ENCODE measurements around the gene TEX12.

TEX12 gene

DNA sequence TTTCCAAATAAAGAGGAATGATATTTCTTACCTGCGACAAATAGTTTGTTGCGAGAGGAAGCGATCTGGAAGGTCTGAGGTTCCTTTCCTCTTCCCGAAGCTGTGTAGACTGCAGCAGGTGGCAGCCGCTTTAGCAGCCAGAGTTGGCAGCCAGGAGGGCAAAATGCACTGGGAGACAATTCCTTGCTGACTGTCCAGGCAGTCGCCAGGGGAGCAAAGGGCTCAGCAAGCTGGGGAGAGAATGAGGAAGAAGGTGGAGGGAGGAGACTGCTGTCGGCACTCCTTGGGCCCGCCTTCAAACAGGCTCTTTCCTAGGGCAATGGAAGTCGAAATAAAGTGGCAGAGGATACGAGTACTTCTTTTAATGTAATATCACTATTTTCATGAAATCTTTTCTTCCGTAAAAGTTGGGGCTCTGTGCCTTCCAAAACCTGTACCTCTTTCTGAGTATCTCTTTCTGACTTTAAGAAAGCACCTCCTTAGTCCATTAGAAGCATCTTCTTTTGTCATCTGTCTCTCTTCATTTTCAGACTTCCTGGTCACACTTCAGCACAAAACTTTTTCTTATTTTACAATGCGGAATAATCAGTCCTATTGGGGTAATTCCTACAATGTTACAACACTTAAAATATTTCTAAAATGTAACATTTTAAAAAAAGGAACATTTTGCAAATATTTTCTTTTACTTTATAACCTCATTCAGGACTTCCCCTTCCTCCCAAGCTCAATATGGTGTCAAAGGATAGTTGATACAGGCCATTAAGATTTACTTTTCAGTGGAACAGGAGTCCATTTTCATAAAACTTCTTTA is 3.1 kb upstream of the TEX12 start, which contains the start of gene IL18:
TSS of gene IL18 (minus strand) at position 220 of the 811 bp plus-strand sequence. CDS start 9,041 bp downstream, outside the sequence.
- TF ChIP-seq, protein P1, sequence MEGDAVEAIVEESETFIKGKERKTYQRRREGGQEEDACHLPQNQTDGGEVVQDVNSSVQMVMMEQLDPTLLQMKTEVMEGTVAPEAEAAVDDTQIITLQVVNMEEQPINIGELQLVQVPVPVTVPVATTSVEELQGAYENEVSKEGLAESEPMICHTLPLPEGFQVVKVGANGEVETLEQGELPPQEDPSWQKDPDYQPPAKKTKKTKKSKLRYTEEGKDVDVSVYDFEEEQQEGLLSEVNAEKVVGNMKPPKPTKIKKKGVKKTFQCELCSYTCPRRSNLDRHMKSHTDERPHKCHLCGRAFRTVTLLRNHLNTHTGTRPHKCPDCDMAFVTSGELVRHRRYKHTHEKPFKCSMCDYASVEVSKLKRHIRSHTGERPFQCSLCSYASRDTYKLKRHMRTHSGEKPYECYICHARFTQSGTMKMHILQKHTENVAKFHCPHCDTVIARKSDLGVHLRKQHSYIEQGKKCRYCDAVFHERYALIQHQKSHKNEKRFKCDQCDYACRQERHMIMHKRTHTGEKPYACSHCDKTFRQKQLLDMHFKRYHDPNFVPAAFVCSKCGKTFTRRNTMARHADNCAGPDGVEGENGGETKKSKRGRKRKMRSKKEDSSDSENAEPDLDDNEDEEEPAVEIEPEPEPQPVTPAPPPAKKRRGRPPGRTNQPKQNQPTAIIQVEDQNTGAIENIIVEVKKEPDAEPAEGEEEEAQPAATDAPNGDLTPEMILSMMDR (IDR thresholded peaks at IDR 0.05; ENCODE audit: insufficient read depth, low read depth, low read length, missing control alignments) = peak; percentile 7
- DNase-seq (ENCODE audit: low read depth) = peak; percentile 74
- H3K4me3 ChIP-seq (ENCODE audit: low read length) = peak within 1 kb of the TSS; percentile 48

DNA sequence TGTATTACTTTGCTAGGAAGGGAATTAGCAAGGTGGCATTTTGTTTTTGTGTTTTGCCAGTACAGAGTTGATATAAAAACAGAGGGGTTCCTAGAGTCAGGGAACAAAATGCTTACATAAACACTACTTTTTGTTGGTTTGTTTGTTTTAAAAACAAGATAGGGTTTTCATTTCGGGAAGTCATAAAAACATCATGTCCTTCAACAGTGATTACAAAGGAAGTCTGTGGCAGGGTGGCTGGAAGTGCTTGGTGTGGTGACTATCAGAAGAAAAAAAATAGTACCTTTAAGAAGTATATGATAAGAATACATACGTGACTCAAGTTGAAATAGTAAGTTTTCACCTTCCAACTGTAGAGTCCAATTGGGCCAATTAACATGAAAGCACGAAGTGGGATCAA is 2.1 kb upstream of the TEX12 start:
- H3K4me3 ChIP-seq (ENCODE audit: low read length) = no peak overlapping the region
- TF ChIP-seq, protein P1 (IDR thresholded peaks at IDR 0.05; ENCODE audit: insufficient read depth, low read depth, low read length, missing control alignments) = no peak
- no peak for DNase-seq (ENCODE audit: low read depth)

DNA sequence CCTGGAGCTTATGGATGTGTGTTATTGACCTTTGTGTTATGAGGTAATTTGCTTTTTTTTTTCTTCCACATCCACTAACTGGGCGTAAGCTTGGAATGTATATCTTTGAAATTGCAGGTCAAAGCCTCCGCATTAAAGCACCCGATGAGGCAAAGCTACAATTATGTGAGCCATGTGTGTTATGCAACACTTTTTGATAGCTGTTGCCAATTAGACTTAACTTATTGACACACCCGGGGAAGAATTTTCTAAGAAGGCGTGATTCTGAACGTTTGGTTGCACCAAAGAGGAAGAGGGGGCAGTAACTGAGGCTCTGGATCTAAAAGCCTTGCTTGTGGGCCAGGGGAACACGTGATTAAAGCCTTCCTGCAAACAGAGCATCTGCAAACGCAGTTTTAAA is 610 bp upstream of the TEX12 start:
- DNase-seq (ENCODE audit: low read depth) = peak; percentile 87
- TF ChIP-seq, protein P1 (IDR thresholded peaks at IDR 0.05; ENCODE audit: insufficient read depth, low read depth, low read length, missing control alignments) = no peak
- no peak overlapping the region for H3K4me3 ChIP-seq (ENCODE audit: low read length)

DNA sequence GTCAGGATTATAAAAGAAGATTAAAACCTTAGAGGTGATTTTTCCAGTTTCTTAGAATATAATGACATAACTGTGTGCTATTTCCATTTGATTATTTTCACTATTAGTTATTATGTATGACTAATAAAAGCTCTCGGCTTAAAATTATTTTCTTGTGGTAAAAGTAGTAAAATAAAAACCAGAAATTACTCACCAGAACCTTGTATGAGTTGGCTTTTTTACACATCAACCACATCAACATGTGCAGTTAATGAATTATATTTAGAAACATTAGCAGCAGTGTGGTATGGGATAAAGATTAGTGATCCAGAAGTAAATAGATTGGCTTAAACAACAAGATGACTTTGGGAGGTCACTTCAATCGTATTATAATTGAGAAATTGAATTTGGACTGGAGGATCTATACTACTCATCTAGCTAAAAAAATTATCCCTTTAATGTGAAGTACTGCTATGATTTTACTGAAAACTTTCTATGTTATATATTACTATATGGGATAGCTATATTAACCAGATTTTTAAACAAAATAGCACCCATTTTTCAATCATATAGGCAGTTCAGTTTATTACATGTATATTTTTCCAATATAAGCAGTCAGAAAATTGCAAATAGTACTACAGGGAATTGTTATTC is 5.3 kb downstream of the TEX12 start:
- TF ChIP-seq, protein P1 (IDR thresholded peaks at IDR 0.05; ENCODE audit: insufficient read depth, low read depth, low read length, missing control alignments) = no peak
- peak; percentile 23 for DNase-seq (ENCODE audit: low read depth)
- no peak overlapping the region for H3K4me3 ChIP-seq (ENCODE audit: low read length)

DNA sequence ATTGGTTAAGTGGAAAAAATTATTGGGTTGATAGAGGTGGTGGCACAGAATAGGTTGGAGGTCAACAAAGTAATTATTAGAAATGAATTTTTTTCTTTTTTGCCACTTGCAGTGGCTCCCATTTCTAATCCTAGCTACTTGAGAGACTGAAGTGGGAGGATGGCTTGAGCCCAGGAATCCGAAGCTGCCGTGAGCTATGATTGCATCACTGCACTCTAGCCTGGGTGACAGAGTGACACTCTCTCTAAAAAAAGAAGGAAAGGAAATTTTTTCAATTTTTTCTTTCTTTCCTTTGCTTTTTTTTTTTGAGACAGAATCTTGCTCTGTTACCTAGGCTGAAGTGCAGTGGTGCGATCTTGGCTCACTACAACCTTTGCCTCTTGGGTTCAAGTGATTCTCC is 6.0 kb downstream of the TEX12 start:
- H3K4me3 ChIP-seq (ENCODE audit: low read length) = no peak overlapping the region
- no peak for DNase-seq (ENCODE audit: low read depth)
- TF ChIP-seq, protein P1 (IDR thresholded peaks at IDR 0.05; ENCODE audit: insufficient read depth, low read depth, low read length, missing control alignments) = no peak

DNA sequence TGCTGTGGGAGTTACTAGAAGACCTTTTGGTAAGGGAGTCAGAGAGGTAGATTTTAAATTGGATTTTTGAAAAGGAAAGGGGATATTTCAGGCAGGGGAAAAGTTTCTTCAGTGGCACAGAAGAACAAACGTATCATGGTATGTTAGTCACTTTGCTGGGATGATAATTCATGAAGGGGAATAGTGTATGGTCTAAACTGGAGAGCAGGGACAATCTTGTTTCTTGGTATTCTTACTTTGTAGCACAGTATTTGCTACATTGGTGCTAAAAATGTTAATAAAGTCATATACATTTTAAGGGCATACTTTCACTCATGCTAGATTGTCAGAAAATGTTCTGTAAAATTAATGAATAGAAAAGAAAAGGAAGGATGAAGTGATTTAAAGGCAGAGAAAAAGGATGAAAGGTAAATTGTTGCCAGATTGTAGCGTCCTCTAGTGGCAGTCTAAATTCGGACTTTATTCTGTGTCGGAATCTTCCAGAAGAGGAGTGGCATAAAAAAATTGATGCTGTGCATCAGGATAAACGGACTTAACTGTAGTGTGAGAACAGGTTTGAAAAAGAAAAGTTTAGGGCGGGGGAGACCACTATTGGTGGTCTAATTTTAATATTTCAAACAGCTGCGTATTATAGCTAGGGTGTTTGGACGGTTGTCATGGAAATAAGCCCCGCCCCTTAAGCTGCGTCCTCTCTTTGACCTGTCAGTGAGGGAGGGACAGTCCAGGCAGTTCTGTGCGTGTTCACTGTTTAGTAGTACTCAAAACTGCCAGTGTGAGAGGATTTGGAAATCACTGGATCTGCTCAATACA is 7.8 kb downstream of the TEX12 start, which contains the start of gene BCO2:
TSS of gene BCO2 (plus strand) at position 724 of the 810 bp plus-strand sequence. CDS start 90 bp downstream, outside the sequence.
- TF ChIP-seq, protein P1 (IDR thresholded peaks at IDR 0.05; ENCODE audit: insufficient read depth, low read depth, low read length, missing control alignments) = peak; percentile 86
- peak; percentile 74 for DNase-seq (ENCODE audit: low read depth)
- H3K4me3 ChIP-seq (ENCODE audit: low read length) = no peak within 1 kb of the TSS
